ENCODE measurements around the gene SPDYE3.
"Not testable (repeated sequence)": the region's sequence is repeated elsewhere in the genome, so short reads cannot be mapped to it uniquely, and the experiment has no call there.

DNA sequence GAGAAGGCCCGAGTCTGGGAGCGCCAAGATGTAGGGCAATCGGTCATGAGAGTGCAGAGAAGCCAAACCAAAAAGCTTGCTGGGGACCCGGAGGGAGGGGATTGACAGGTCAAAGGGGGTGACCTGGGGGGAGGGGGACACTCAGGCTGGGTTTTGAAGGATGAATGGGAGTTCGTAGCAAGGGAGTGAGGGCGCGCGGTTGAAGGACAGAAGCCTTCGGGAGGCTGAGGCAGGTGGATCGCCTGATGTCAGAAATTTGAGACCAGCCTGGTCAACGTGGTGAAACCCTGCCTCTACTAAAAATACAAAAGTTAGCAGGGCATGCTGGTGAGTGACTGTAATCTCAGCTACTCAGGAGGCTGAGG, 35.0 kb upstream of the SPDYE3 start:
- not testable (repeated sequence) for TF ChIP-seq POLR2AphosphoS5, CTCF, POLR2A (IDR thresholded peaks at IDR 0.05)

Data from prostate gland (tissue), 2 donors.